Adrenal gland (tissue), 12 donors: ENCODE data around the gene UBR3. TPM values are rescaled to one million over a fixed set of nuclear protein-coding genes. Genes with fewer than 3 reads are reported as not detected.

Experiments used
- DNase-seq, 7 donors: peaks; one replicate each; pipeline ENCODE4 v3.0.0-alpha.2; 2019 to 2020
- H3K27ac ChIP-seq, 5 donors: fragments of 200-600 bp; sonication (generic) in 4 of 5; 1 replicate in 3 of 5; 2 replicates in 2 of 5; pipeline versions ENCODE4 v1.5.1 to v1.8.0; 2016 to 2020; ENCODE audit warnings: mild to moderate bottlenecking in 1 of 5
- H3K27me3 ChIP-seq: fragments of 200-600 bp; 2 replicates; pipeline ENCODE4 v1.8.0; 2021
- H3K36me3 ChIP-seq, 2 donors: fragments of 200-600 bp; replicated peaks in 1 of 2; 1 replicate in 1 of 2; 2 replicates in 1 of 2; pipeline versions ENCODE4 v1.5.1 to v1.8.0; 2018 to 2022
- H3K4me1 ChIP-seq, 2 donors: fragments of 200-600 bp; replicated peaks in 1 of 2; 1 replicate in 1 of 2; 2 replicates in 1 of 2; pipeline versions ENCODE4 v1.5.1 to v1.8.0; 2018 to 2021
- H3K4me3 ChIP-seq, 4 donors: fragments of 200-600 bp; sonication (generic) in 3 of 4; one replicate each; pipeline ENCODE4 v1.5.1; 2016 to 2018
- H3K9me3 ChIP-seq, 3 donors: fragments of 200-600 bp; sonication (generic) in 1 of 3; replicated peaks in 1 of 3; 1 replicate in 2 of 3; 2 replicates in 1 of 3; pipeline versions ENCODE4 v1.5.1 to v1.8.0; 2016 to 2021
- POLR2A ChIP-seq, 2 donors: fragments of 450-650 bp; IDR thresholded peaks; one replicate each; pipeline ENCODE4 v1.6.1; 2017; ENCODE audit warnings: antibody characterized with exemption in 2 of 2, mild to moderate bottlenecking in 2 of 2, moderate library complexity in 1 of 2
- WGBS, 4 donors: extraction: QIAGEN DNeasy Blood & Tissue Kit in 2 of 4; methylation state at CpG; one replicate each; pipeline versions ENCODE4 v1.1.5 to v1.1.7; 2013 to 2017; 5-methylcytosine and 5-hydroxymethylcytosine counted together
- intact Hi-C, 2 donors: fragments of 100-400 bp; cut with DNase I; formaldehyde crosslinking; loops; one replicate each; pipeline versions ENCODE4 v1.14.1 to v1.15.0; 2022 to 2023
- polyA plus RNA-seq, 3 donors: library from polyadenylated mRNA; stranded (reverse); fragments of 200-250 nt in 2 of 3; fragments of 350-450 nt in 1 of 3; fragmentation: Illumina TruSeq in 1 of 3; extraction: RNeasy Lipid Tissue Mini Kit (QIAGEN cat#74804) in 1 of 3; gene quantifications; one replicate each; pipeline ENCODE4 v1.2.3, GENCODE V29; 2013 to 2014
- total RNA-seq, 9 donors: library from RNA; depleted of rRNA in 4 of 9; stranded (reverse); fragments of >200 nt in 4 of 9; fragments of 120-200 nt in 1 of 9; fragmentation: NEBNext Ultra II Directional in 1 of 9; extraction: Animal tissue kit (Norgen Biotek cat#: 25700) in 1 of 9; gene quantifications; one replicate each; pipeline versions ENCODE4 v1.1.0 to v1.2.4, GENCODE V29; 2013 to 2023
- TF ChIP-seq, protein P1 (sequence below), 6 experiments: fragments of 450-650 bp in 4 of 6; fragments of 200-600 bp in 2 of 6; sonication (generic) in 1 of 6; IDR thresholded peaks; 1 replicate in 5 of 6; 2 replicates in 1 of 6; pipeline versions ENCODE4 v1.5.1 to v1.8.0; 2016 to 2021; ENCODE audit warnings: antibody characterized with exemption in 6 of 6, mild to moderate bottlenecking in 2 of 6, moderate library complexity in 1 of 6
- donor health status: healthy with polysubstance abuse.
- donor health status: Bipolar disorder and iron deficiency.
- donor health status: DM: yes; HTN: yes; CAD: no.
- donor health status: DM: no; HTN: no; CAD: no.
- donor health status: DM: no; HTN: no; CAD: no.
- donor health status: DM: yes; HTN: yes; CAD: no.

Gene UBR3
- total and polyA plus RNA-seq, 12 donors = 25.5 to 85.7 (median 62.8) TPM

DNA sequence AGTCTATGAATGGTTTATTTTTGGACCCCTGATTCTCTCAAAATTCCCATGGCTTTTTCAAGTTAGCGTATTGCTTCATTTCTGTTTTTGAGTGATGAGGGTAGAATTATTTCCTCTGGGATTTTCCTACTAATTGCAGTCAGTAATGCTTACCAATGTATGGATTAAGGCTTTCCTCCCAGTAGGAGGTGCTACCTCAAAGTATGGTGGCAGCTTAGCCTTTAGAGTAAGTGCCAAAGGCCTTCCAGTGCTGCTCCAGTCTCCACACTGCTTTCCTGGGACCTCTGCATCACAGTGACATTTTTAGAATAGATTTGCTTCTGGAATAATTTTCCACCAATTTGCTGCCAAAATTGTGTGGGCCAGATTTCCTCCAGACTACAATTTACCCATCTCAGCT, 44.7 kb upstream of the UBR3 start:
- Histone ChIP-seq H3K27ac (no peak overlapping the region), H3K4me3 (no peak overlapping the region), H3K9me3 (no peaks in the 10 kb centered on the region), H3K27me3 (no peaks in the 10 kb centered on the region), H3K4me1 (no peaks in the 10 kb centered on the region), H3K36me3 (no peaks in the 10 kb centered on the region)
- intact Hi-C loops = no loop called here
- no peak for TF ChIP-seq POLR2A (IDR thresholded peaks at IDR 0.05)
- TF ChIP-seq, protein P1, sequence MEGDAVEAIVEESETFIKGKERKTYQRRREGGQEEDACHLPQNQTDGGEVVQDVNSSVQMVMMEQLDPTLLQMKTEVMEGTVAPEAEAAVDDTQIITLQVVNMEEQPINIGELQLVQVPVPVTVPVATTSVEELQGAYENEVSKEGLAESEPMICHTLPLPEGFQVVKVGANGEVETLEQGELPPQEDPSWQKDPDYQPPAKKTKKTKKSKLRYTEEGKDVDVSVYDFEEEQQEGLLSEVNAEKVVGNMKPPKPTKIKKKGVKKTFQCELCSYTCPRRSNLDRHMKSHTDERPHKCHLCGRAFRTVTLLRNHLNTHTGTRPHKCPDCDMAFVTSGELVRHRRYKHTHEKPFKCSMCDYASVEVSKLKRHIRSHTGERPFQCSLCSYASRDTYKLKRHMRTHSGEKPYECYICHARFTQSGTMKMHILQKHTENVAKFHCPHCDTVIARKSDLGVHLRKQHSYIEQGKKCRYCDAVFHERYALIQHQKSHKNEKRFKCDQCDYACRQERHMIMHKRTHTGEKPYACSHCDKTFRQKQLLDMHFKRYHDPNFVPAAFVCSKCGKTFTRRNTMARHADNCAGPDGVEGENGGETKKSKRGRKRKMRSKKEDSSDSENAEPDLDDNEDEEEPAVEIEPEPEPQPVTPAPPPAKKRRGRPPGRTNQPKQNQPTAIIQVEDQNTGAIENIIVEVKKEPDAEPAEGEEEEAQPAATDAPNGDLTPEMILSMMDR (IDR thresholded peaks at IDR 0.05) = no peak
- no peak for DNase-seq
- WGBS, 4 donors = 93 to 100% (median 99%) methylated on average over 1 of the region's 1 CpG

DNA sequence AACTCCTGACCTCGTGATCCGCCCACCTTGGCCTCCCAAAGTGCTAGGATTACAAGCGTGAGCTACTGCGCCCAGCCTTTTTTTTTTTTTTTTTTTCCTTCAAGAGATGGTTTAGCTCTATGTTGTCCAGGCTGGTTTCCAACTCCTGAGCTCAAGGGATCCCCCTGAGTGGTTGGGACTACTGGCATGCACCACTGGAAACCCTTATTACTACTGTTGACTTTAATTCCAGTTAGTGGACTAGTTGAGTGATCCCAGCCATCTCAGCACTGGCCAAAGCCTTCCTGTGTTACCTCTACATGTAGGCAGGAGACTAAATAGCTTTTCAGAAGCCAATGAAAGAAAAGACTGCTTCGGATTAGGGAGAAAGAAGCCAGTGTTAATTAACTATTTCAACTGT, 36.7 kb upstream of the UBR3 start:
- no peaks in the 10 kb centered on the region for H3K27me3 ChIP-seq
- DNase-seq = no peak
- no peaks in the 10 kb centered on the region for H3K9me3 ChIP-seq
- H3K27ac ChIP-seq = no peak overlapping the region
- 81 to 95% (median 83%) methylated on average over 3 to 5 of the region's 5 CpGs for WGBS, 4 donors
- TF ChIP-seq, protein P1 (IDR thresholded peaks at IDR 0.05) = no peak
- TF ChIP-seq POLR2A (IDR thresholded peaks at IDR 0.05) = no peak
- H3K4me1 ChIP-seq = peaks cover 0 to 4% of the 10 kb centered on the region in 2 donors
- H3K36me3 ChIP-seq = no peaks in the 10 kb centered on the region
- intact Hi-C loops = no loop called here
- no peak overlapping the region for H3K4me3 ChIP-seq

DNA sequence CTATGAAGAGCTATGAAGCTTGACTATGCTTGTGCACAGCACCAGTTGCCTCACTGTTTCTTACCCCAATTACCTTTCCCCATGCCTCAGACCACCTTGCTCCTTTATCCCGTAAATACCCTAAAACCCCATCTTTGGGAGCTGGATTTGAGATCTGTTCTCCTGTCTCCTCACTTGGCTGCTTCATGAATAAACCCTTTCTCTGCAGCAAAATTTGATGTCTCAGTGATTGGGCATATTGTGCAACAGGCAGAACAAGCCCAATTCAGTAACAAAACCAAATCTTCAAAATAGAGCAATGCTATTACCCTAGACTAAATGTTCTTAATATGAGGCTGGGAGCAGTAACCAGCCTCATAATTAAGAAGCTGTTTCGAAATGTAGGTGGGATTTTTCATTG, 32.1 kb upstream of the UBR3 start:
- H3K9me3 ChIP-seq = no peaks in the 10 kb centered on the region

DNA sequence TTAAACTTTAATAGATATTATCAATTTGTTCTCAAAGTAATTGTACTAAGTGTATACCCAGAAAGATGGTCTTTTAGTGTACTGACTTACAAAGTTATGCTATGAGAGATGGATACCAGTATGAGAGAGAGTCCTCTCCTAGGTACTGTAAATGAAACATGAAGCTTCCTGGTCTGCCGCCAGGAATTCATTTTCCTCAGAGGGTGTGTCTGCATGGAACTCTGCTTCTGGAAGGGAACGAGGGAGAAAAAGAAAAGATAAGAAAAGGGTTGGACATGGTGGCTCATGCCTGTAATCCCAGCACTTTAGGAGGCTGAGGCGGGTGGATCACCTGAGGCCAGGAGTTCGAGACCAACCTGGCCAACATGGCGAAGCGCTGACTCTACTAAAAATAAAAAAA, 30.8 kb upstream of the UBR3 start:
- no peaks in the 10 kb centered on the region for H3K9me3 ChIP-seq

More for the DNA sequence above, 32.1 kb upstream of the UBR3 start:
- no peaks in the 10 kb centered on the region for H3K27me3 ChIP-seq
- H3K27ac ChIP-seq = no peak overlapping the region
- peaks cover 0 to 8% of the 10 kb centered on the region in 2 donors for H3K4me1 ChIP-seq
- TF ChIP-seq, protein P1 (IDR thresholded peaks at IDR 0.05) = no peak
- no peak for TF ChIP-seq POLR2A (IDR thresholded peaks at IDR 0.05)
- no peak overlapping the region for H3K4me3 ChIP-seq
- 64 to 89% (median 74%) methylated on average over 2 of the region's 2 CpGs for whole genome bisulfite sequencing, 4 donors
- no peak for DNase-seq
- no peaks in the 10 kb centered on the region for H3K36me3 ChIP-seq
- intact Hi-C loops = no loop called here

More for the DNA sequence above, 30.8 kb upstream of the UBR3 start:
- no peak overlapping the region for H3K4me3 ChIP-seq
- H3K27ac ChIP-seq = no peak overlapping the region
- H3K27me3 ChIP-seq = no peaks in the 10 kb centered on the region
- DNase-seq = no peak
- peaks cover 0 to 17% of the 10 kb centered on the region in 2 donors for H3K4me1 ChIP-seq
- intact Hi-C loops = no loop called here
- peaks cover 0 to 2% of the 10 kb centered on the region in 2 donors for H3K36me3 ChIP-seq
- TF ChIP-seq, protein P1 (IDR thresholded peaks at IDR 0.05) = no peak
- no peak for TF ChIP-seq POLR2A (IDR thresholded peaks at IDR 0.05)
- 77 to 82% (median 80%) methylated on average over 6 of the region's 6 CpGs for WGBS, 4 donors
